GM12801 (cell line): ENCODE data around the gene LRRC4C.

Experiments
- TF ChIP-seq, protein P1 (sequence below): IDR thresholded peaks from one replicate; pipeline ENCODE4 v1.5.1; 2011; ENCODE audit warnings: control low read depth; ENCODE audit not compliant: insufficient read length; ENCODE audit errors: extremely low read depth

LRRC4C gene

DNA sequence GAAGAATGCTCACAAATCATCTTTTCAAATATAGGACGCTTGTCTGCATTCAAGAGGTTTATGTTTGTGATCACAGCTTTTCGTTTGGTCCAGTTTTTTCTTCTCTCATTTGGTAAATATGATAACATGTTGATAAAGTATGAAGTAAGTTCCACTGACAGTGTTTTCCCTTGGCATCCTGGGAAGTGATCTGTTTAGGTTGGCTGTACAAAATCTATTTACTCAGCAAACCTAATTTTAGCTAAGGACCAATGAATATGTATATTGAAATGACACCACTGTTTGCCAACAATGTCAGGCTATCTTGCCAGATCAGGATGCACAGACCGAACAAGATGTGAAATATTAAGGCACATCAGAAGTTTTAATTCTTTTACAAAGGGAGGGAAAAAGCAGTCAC is 1230.8 kb downstream of the LRRC4C start:
- TF ChIP-seq, protein P1, sequence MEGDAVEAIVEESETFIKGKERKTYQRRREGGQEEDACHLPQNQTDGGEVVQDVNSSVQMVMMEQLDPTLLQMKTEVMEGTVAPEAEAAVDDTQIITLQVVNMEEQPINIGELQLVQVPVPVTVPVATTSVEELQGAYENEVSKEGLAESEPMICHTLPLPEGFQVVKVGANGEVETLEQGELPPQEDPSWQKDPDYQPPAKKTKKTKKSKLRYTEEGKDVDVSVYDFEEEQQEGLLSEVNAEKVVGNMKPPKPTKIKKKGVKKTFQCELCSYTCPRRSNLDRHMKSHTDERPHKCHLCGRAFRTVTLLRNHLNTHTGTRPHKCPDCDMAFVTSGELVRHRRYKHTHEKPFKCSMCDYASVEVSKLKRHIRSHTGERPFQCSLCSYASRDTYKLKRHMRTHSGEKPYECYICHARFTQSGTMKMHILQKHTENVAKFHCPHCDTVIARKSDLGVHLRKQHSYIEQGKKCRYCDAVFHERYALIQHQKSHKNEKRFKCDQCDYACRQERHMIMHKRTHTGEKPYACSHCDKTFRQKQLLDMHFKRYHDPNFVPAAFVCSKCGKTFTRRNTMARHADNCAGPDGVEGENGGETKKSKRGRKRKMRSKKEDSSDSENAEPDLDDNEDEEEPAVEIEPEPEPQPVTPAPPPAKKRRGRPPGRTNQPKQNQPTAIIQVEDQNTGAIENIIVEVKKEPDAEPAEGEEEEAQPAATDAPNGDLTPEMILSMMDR, result no peak

DNA sequence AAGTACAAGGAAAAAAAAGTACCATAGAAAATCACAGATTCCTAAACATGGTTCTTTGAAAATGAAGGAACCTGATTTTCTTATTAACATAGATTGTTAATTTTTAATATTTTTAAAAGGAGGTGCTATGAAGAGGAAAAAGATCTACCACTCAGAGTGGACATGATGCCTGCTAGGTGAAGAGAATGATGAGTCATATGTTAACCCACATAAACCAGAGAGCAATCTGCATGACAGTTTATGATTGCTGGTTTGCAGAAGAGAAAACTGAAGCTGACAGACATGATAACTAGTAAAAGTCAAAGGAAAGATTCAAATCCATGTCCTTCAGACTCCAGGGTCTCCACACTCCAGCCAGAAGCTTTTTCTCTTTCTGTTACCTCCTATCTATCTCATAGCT is 1231.7 kb downstream of the LRRC4C start:
- TF ChIP-seq, protein P1, result no peak

DNA sequence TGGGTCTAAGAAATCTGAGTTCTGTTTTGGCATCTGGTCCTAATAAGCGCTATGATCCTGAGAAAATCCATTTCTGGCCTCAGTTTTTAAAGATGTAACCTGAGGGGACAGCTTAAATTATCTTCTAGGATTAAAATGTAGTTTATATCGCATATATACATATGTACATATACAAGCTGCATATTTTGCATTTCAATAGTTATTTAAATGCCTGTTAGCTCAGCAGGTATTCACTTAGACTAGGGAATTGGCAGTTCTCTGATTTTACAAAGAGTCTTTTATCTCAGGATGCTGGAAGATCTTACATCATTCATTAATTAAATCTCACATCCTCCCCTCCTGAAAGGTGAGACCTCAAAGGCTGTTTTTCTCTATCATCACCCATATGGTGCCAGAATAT is 1232.8 kb downstream of the LRRC4C start:
- TF ChIP-seq, protein P1, result no peak

DNA sequence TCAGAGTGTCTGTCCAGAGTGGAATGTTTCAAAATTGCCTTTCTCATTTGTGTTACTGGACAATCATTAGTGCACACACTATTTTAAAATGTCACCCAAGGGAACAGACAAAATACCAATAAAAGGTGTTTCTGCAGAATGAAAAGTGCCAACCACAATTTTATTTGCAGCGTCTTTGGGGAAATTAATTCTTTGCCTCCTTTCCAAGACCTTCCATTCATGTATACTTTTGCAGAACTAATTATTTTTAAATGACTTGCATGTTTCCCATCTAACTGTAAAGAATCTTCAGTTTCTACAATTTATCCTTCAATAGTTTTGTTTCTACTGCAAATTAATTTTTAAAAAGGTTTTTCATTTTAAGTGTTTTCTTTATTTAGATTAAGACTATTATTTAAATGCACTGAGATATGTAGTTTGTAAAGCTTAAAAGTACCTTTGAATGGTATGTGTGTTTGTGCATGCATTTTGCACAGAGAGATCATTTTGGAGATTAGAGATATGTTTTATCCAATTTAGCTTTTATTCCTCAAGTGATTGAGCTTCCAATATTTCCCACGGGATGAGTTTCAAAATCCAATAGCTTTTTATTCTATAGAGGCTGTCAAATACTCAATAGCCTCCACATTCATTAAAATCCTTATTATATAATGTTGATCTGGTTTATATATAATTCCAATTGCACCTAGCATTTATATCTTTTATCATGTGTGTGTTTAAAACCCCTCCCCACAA is 1235.7 kb downstream of the LRRC4C start:
- TF ChIP-seq, protein P1, result no peak

DNA sequence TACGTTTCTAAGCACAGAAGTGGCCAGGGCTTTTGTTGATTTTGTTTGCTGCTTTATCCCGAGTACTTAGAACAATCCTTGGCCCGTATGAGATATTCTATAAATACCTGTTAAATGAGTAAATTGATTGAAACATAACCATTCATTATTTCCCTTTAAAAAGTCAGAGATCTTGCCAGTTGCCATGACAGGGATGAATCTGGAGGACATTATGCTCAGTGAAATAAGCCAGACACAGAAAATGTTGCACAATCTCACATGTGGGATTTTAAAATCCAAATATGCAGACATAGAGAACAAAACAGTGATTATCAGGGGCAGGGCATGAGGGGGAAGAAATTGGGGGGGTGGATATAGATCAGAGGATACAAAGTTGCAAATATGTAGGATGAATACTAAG is 1240.1 kb downstream of the LRRC4C start:
- TF ChIP-seq, protein P1, result no peak

DNA sequence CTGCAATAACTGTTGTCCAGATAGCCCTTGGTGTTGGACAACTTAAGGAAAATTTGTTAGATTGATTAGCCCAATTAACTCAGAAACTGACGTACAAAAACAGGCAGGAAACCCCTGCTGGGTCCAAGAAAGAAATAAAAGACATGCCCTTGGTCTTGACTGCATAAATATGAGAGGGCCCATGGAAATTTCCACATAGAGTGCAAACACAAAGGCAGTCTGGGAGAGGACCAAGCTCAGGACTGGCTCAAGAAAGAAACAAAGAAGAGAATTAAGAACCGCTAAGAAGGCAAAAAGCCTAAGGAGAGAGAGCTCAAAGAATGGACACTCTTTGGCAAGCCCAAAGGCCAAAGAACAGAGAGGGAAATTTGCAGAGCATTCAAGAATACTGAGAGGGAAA is 1243.9 kb downstream of the LRRC4C start:
- TF ChIP-seq, protein P1, result no peak

DNA sequence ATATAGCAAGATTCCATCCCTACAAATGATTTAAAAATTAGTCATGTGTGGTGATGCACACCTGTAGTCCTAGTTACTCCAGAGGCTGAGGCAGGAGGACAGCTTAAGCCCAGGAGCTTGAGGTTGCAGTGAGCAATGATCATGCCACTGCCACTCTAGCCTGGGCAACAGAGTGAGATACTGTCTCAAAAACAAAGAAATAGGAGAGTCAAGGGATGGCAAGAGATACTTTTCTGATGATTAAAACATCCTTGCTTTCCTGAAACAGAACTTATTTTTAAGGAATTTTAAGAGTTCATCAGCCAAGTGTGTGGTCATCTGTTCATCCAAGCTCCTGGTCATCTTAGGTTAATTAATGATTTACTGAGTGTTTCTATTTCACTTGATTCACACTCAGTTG is 1252.0 kb downstream of the LRRC4C start:
- TF ChIP-seq, protein P1, result no peak
